GM18870 (cell line): ENCODE measurements around the gene UBR1.
A peak's percentile ranks its signal among the peaks of the same experiment; 100 is the strongest.
"Not testable (repeated sequence)": the region's sequence is repeated elsewhere in the genome, so short reads cannot be mapped to it uniquely, and the experiment has no call there.

ENCODE experiments used
- ATAC-seq: cut with Tn5 transposase; IDR thresholded peaks from one replicate; pipeline ENCODE4 v1.9.1; 2021; ENCODE audit warnings: moderate library complexity; ENCODE audit not compliant: unreplicated experiment

The UBR1 gene

DNA sequence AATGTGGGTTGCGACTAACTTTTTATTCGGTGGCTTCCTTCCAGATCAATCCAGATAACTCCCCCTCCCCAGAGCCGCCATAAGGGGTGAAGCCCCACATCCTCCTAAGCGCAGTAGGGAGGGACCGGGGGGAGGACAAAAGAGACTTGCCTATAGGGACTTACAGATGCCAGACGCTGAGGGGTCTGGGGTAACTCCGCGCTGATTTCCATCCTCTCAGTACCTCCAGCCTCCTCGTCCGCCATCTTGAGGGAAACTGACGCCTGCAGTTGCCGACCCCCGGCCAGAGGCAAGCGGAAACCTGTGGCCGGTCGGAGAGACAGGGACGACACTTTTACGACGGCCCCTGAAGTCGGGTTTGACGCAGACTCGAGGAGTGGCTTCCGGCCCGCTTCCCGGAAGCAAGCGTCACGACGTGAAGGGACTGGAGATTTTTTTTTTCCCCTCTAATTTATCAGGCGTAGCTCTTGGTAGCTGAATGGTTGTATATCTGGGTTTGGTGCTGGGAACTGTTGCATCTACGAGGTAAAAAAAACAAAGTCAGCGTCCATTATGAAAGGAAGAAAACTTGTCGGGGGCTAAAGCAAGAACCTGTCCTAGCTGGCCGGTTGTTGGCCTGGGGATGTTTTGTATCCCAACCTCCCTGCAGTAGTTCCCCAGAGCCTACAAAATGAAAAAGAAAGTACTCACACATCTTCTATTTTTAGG lies at the start of gene UBR1:
UBR1 (minus strand) TSS at position 261 of the 708 bp plus-strand sequence; CDS start at position 245, 16 bp downstream.
- ATAC-seq, result peak; percentile 69

GRCh38 chr15:43153269-43153668 lies 47.4 kb upstream of the UBR1 start:
- ATAC-seq, result no peak

- no peak for ATAC-seq
Measured at GRCh38 chr15:43151688-43152087, 45.9 kb upstream of the UBR1 start.

GRCh38 chr15:43150191-43150929 lies 44.5 kb upstream of the UBR1 start:
- no peak for ATAC-seq

- no peak for ATAC-seq
Measured at GRCh38 chr15:43146184-43146583, 40.3 kb upstream of the UBR1 start.

DNA sequence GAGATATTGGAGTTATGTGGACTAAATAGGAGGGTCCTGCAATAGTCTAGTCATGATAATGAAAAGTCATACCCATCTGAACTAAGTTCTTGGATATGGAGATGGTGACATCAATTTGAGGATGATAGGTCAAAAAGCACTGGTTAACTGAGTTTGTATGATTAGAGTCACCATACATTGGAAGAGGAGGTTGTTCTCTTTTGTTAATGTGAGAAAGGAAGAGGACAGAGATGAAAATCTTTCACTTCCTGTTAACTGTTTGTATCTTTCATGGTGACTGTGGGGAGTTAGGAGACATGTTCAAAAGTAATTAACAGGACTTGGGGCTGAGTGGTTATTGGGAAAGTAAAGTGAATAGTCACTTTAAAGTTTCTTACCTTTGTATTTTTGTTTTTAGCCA lies 38.7 kb upstream of the UBR1 start:
- no peak for ATAC-seq

DNA sequence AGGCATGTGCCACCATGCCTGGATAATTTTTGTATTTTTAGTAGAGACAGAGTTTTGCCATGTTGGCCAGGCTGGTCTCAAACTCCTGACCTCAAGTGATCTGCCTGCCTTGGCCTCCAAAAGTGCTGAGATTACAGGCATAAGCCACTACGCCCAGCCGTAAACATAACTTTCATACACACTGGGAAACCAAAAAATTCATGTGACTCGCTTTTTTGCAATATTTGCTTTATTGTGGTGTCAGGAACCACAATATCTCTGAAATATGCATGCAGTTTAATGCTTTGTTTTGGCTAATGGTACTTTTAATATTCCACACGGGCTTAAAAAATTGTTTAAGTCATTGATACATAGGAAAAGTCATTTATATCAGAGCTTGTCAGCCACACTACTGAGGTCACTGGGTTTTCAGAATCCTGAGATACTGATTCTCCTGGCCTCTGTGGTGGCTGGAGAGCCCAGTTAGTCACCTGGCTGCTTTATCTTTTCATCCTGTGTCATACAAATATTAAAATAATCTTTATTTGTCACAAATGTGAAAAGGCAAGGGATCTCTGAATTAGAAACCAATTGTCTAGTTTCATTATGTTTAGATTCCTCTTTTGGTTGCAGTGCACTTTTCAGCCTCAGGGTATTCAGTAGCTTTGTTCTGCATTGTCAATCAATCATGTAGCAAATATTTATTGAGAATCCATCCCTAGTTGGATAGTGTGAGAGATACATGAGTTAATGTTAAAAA lies 37.5 kb upstream of the UBR1 start:
- ATAC-seq, result no peak

GRCh38 chr15:43135351-43135750 lies 29.5 kb upstream of the UBR1 start:
- ATAC-seq, result no peak

DNA sequence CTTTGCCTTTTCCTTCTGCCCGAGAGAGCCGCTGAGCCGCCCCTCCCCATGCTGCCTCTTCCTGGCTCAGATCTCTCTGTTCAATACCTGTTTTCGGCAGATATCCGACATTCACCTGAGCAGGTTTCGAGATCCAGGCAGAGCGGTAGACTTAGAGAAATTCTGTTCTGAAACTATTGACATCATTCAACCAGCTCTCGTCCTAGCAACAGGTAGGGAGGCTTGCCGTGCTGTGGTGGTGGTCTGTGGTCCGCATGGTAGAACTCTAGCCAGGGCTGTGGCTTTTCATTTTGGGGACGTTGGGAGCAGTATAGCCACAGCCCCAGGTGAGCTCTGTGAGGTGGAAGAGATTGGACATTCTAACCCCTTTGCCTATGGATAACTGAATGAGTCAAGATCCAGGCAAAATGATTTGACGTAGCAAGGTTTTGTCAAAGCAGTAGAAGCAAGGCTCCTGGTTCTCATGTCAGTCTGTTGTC lies 28.4 kb upstream of the UBR1 start:
- ATAC-seq, result no peak

DNA sequence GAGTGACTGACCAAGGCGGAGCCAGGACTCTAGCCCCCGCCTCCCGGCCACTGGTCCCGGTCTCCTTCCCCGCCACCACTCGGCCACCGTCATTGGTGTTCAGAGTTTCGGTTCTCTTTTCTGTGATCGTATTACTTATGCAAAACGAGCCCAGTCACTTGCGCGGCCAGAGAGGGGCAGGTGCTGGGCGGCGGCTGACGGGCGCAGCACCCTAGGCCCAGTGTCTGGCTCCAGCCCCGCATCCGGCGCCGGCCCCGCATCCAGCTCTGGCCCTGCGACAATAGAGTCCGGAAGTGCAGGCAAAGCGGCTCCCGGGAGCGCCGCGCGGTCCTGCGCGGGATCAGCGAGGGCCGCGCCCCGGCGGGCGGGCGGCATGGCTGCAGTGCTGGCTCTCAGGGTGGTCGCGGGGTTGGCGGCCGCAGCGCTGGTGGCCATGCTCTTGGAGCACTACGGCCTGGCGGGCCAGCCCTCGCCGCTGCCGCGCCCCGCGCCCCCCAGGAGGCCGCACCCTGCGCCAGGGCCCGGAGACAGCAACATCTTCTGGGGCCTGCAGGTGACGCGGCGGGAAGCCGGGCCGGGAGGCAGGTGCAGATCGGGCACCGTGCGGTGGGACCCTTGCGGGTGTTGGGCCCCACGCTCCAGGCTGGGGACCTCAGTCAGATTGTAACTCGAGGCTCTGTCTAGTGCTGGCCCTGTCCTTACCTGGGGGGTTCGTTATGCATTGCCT lies 27.8 kb upstream of the UBR1 start, which contains the start of gene TMEM62:
TMEM62 (plus strand) TSS at position 157 of the 727 bp plus-strand sequence; CDS start at position 374, 217 bp downstream.
- ATAC-seq, result peak; percentile 80

DNA sequence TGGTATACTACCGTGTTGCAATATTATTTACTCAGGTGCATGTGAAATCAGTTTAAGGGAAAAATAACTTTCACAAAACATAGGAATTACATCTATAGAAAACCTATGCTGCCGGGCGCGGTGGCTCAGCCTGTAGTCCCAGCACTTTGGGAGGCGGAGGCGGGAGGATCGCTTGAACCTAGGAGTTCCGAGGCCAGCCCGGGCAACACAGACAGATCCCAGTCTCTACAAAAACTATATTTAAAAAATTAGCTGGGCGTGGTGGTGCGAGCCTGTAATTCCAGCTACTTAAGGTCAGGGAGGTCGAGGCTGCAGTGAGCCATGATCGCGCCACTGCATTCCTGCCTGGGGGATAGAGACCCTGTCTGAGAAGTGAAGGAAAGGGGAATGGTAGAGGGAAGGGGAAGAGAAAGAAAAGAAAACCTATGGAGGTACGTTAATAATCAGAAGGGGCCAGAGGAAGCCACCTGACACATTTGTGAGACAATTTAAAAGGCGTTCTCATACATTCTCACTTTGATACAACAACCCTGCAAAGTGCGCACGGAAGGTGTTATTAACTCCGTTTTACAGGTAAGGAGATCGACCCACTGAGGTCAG lies 27.1 kb upstream of the UBR1 start:
- ATAC-seq, result no peak

GRCh38 chr15:43128980-43129335 lies 23.1 kb upstream of the UBR1 start:
- ATAC-seq, result no peak

- ATAC-seq, result not testable (repeated sequence)
Measured at GRCh38 chr15:43128174-43128979, 22.5 kb upstream of the UBR1 start.

- no peak for ATAC-seq
Measured at GRCh38 chr15:43127752-43128151, 21.9 kb upstream of the UBR1 start.

DNA sequence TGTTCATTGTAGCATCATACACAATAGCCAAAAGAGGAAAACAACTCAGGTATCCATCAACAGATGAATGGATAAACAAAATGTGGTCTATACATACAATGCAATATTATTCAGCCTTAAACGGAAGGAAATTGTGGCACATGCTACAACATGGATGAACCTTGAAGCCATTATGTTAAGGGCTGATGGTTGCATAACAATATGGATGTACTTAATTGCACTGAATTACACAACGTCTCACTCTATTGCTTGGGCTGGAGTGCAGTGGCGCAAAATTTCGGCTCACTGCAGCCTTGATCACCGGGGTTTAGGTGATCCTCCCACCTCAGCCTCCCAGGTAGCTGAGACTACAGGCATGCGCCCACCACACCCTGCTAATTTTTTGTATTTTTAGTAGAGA lies 20.5 kb upstream of the UBR1 start:
- ATAC-seq, result no peak

DNA sequence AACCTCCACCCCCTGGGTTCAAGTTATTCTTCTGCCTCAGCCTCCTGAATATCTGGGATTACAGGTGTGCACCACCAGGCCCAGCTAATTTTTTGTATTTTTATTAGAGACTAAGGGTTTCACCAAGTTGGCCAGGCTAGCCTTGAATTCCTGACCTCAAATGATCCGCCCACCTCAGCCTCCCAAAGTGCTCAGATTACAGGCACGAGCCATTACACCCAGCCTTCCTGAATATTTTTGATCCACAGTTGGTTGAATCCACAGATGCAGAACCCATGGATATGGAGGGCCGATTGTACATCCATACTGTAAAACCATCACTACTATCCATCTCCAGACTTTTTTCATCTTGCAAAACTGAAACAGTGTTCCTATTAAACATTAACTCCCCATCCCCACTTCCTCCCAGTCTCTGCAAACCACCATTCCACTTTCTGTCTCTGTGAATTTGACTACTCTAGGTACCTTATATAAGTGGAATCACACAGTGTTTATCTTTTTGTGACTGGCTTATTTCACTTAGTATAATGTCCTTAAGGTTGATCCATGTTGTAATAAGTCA lies 19.3 kb upstream of the UBR1 start:
- ATAC-seq, result no peak

DNA sequence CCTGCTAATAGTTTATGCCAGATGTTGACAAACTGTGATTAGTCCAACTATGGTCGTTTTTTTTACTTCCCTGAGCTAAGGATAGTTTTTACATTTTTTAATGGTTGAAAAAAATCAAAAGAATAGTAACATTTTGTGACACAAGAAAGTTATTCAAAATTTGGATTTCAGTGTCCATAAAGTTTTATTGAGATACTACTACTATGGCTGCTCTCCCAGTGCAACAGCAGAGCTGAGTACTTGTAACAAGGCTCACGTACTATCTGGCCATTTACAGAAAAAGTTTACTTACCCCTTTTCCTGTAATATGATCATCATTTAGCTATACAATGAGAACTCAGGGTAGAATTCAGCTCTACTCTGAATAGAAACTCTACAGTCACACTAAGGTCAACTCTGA lies 16.0 kb upstream of the UBR1 start:
- ATAC-seq, result no peak

GRCh38 chr15:43118829-43119228 lies 13.0 kb upstream of the UBR1 start:
- peak; percentile 55 for ATAC-seq

GRCh38 chr15:43118286-43118685 lies 12.4 kb upstream of the UBR1 start:
- no peak for ATAC-seq
